Endothelial cell of umbilical vein (primary cell): ENCODE measurements around the gene PTPRE. TPM values are rescaled to one million over a fixed set of nuclear protein-coding genes. Genes with fewer than 3 reads are reported as not detected.

Experiments
- BruUV-seq: library from RNA; stranded (reverse); fragments of 400-500 nt; replicated peaks from 2 replicates; lab custom pipeline; 2021; lab: Mats Ljungman, UMichigan
- CTCF ChIA-PET: fragments of 300-600, 350-600 bp; sonication (Branson Sonifier 250); formaldehyde crosslinking; loops from one replicate; lab custom pipeline; 2021; ENCODE audit warnings: antibody characterized with exemption, inconsistent platforms; lab: Charles Lee
- POLR2A ChIA-PET: fragments of 300-600, 350-600 bp; sonication (Branson Sonifier 250); formaldehyde crosslinking; loops from one replicate; lab custom pipeline; 2021; ENCODE audit warnings: antibody characterized with exemption, inconsistent platforms; lab: Charles Lee
- DNase-seq: peaks from one replicate; pipeline ENCODE4 v3.0.0-alpha.2; 2011; ENCODE audit warnings: low read depth, low spot score
- FAIRE-seq: peaks from 2 replicates; lab custom pipeline; 2011; peaks lifted over from hg19 to GRCh38; lab: Jason Lieb, UNC
- H2AFZ ChIP-seq: 2 replicates; pipeline ENCODE4 v1.6.0; 2012; ENCODE audit warnings: low read depth, low read length, control low read depth, inconsistent platforms
- H3K27ac ChIP-seq: 2 replicates; pipeline ENCODE4 v1.5.1; 2011; ENCODE audit warnings: low read depth, mild to moderate bottlenecking, control low read depth, low read length, moderate library complexity; ENCODE audit not compliant: insufficient read depth
- H3K27me3 ChIP-seq, 2 experiments: 2 replicates each; pipeline versions ENCODE4 v1.6.0 to v1.6.1; 2011; ENCODE audit warnings: low read length in 2 of 2, mixed read lengths in 1 of 2; ENCODE audit not compliant: control insufficient read depth in 2 of 2, insufficient read depth in 2 of 2
- H3K36me3 ChIP-seq, 2 experiments: 2 replicates in 1 of 2; 3 replicates in 1 of 2; pipeline ENCODE4 v1.5.1; 2011; ENCODE audit warnings: low read length in 2 of 2, mild to moderate bottlenecking in 1 of 2, moderate library complexity in 1 of 2; ENCODE audit not compliant: control insufficient read depth in 2 of 2, insufficient read depth in 2 of 2; ENCODE audit errors: extremely low read depth in 1 of 2
- H3K4me1 ChIP-seq: 3 replicates; pipeline ENCODE4 v1.5.1; 2011; ENCODE audit warnings: mild to moderate bottlenecking, low read length; ENCODE audit not compliant: control insufficient read depth, insufficient read depth; ENCODE audit errors: extremely low read depth
- H3K4me2 ChIP-seq: 2 replicates; pipeline ENCODE4 v1.6.1; 2011; ENCODE audit warnings: low read length, control low read depth, mixed read lengths; ENCODE audit not compliant: insufficient read depth
- H3K4me3 ChIP-seq, 3 experiments: fragments of 200-600 bp in 1 of 3; sonication (generic), shearing (Covaris generic) in 1 of 3; replicated peaks in 1 of 3; 2 replicates each; pipeline ENCODE4 v1.5.1; 2011 to 2016; ENCODE audit warnings: control low read depth in 3 of 3, low read length in 3 of 3, mild to moderate bottlenecking in 2 of 3, inconsistent platforms in 1 of 3, low read depth in 1 of 3, moderate library complexity in 1 of 3; ENCODE audit not compliant: insufficient read depth in 1 of 3
- H3K79me2 ChIP-seq: 2 replicates; pipeline ENCODE4 v1.6.0; 2012; ENCODE audit warnings: low read length, inconsistent platforms; ENCODE audit not compliant: control insufficient read depth, insufficient read depth
- H3K9ac ChIP-seq: replicated peaks from 2 replicates; pipeline ENCODE3; 2011; ENCODE audit warnings: low read length, control low read depth; ENCODE audit not compliant: insufficient read depth; ENCODE audit errors: extremely low read depth
- H3K9me1 ChIP-seq: replicated peaks from 3 replicates; pipeline ENCODE4 v1.6.0; 2011; ENCODE audit warnings: mild to moderate bottlenecking, low read length; ENCODE audit not compliant: control insufficient read depth, insufficient read depth; ENCODE audit errors: extremely low read depth
- H3K9me3 ChIP-seq: replicated peaks from 2 replicates; pipeline ENCODE4 v1.5.1; 2012; ENCODE audit warnings: low read length, inconsistent platforms; ENCODE audit not compliant: control insufficient read depth, insufficient read depth
- H4K20me1 ChIP-seq: replicated peaks from 2 replicates; pipeline ENCODE3; 2011; ENCODE audit warnings: mild to moderate bottlenecking, low read length; ENCODE audit not compliant: control insufficient read depth, insufficient read depth; ENCODE audit errors: extremely low read depth
- CTCF ChIP-seq, 2 donors: IDR thresholded peaks; 1 replicate in 1 of 2; 2 replicates in 1 of 2; pipeline ENCODE4 v1.5.1; 2011; ENCODE audit warnings: low read length in 2 of 2, mild to moderate bottlenecking in 2 of 2, moderate library complexity in 2 of 2, control low read depth in 1 of 2, inconsistent platforms in 1 of 2, low read depth in 1 of 2; ENCODE audit not compliant: insufficient read depth in 1 of 2; ENCODE audit errors: extremely low read depth in 1 of 2
- MAX ChIP-seq: IDR thresholded peaks from 2 replicates; pipeline ENCODE4 v1.6.1; 2011; ENCODE audit not compliant: insufficient read depth, insufficient read length
- POLR2AphosphoS5 ChIP-seq: IDR thresholded peaks from 2 replicates; pipeline ENCODE4 v1.6.1; 2012; ENCODE audit warnings: low read depth, mild to moderate bottlenecking, control low read depth, low read length, moderate library complexity; ENCODE audit not compliant: insufficient read depth
- dilution Hi-C: fragments of 300-500 bp; cut with MboI; formaldehyde crosslinking; loops from one replicate; pipeline ENCODE4 v1.15.0; 2019; ENCODE audit warnings: low sequenced_read_pairs; ENCODE audit not compliant: extremely low pct_ligation_motif_present
- intact Hi-C: fragments of 100-400 bp; cut with micrococcal nuclease; formaldehyde crosslinking; loops from one replicate; pipeline ENCODE4 v1.10.0; 2022
- polyA plus RNA-seq, 4 experiments: library from polyadenylated mRNA; depleted of rRNA in 3 of 4; stranded (reverse) in 3 of 4; unstranded in 1 of 4; fragments of >200 nt; gene quantifications; 2 replicates each; pipeline versions ENCODE4 v1.2.1 to v1.2.3, GENCODE V29; 2011 to 2012; ENCODE audit warnings: missing spikeins in 1 of 4
- total RNA-seq: library from RNA; stranded (reverse); gene quantifications from 2 replicates; pipeline ENCODE4 v1.2.3, GENCODE V29; 2021

PTPRE gene
- total and polyA plus RNA-seq, 2 donors (not counting 3 experiments of a cell fraction or from before 2014, with no cell fraction given) = 37.3 to 116 TPM

DNA sequence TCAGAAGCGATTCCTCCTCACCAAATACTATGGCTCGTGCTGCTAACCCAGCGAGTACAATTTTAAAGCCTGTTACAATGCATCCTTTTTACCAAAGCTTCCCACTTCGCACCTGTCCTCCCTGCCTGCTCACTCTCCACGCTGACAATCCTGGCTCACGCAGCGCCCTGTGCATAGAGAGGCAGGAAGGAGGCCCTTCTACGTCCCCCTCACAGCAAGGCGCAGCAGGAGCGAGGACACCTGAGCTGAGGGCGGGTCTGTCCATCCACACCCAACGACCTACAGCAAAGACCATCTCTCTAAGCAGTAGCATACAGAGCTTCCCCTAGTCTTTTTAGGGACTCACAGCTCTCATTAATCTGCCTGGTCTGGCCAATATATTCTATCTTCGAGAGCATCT is 173.3 kb downstream of the PTPRE start:
- BruUV-seq = no TSS peak
- FAIRE-seq = no peak

More for the DNA sequence above, 173.3 kb downstream of the PTPRE start:
- CTCF ChIA-PET = no interaction called here
- DNase-seq = no peak
- Histone ChIP-seq H2AFZ (no peak overlapping the region), H3K4me3 (no peak overlapping the region), H3K79me2 (no peaks in the 10 kb centered on the region), H3K9ac (no peak overlapping the region), H3K9me1 (no peaks in the 10 kb centered on the region), H4K20me1 (no peaks in the 10 kb centered on the region), H3K4me2 (no peak overlapping the region), H3K27ac (no peak overlapping the region), H3K9me3 (no peaks in the 10 kb centered on the region), H3K4me1 (no peaks in the 10 kb centered on the region), H3K27me3 (no peaks in the 10 kb centered on the region), H3K36me3 (peaks cover 34 to 58% of the 10 kb centered on the region in 2 experiments)
- intact Hi-C loops = no loop called here
- dilution Hi-C loops = no loop called here
- POLR2A ChIA-PET = no interaction called here
- TF ChIP-seq CTCF (IDR thresholded peaks at IDR 0.05; ENCODE audit: extremely low read depth in 1 of 2, insufficient read depth in 1 of 2, low read depth in 1 of 2, low read length in 2 of 2) = no peak
- TF ChIP-seq MAX = no peak
- TF ChIP-seq POLR2AphosphoS5 = no peak
